ENCODE measurements around the gene NOL7. TPM values are rescaled to one million over a fixed set of nuclear protein-coding genes. Genes with fewer than 3 reads are reported as not detected.

Gene NOL7
- total and polyA plus RNA-seq, 2 of the 13 experiments (the other 11 are each of a cell fraction or from before 2014, with no cell fraction given): 37.8 to 186 TPM

- TF ChIP-seq NCOA5 (CRISPR knock-in tag; IDR thresholded peaks at IDR 0.05): no peak
- 0 out of 2 replicates have a peak, but pooled peaks have one; percentile 39 for TF ChIP-seq ZNF646 (CRISPR knock-in tag; IDR thresholded peaks at IDR 0.05)
- peak; percentile 17 to 87; a peak in 2 of 4 replicates for TF ChIP-seq NR2F1 (CRISPR knock-in tag; IDR thresholded peaks at IDR 0.05)
- TF ChIP-seq ZNF230 (CRISPR knock-in tag; IDR thresholded peaks at IDR 0.05): peak; percentile 81; the same call in 1 of the 2 replicates
- TF ChIP-seq CHD2 (IDR thresholded peaks at IDR 0.05; ENCODE audit: low read depth, low read length): no peak
- TF ChIP-seq PRDM4 (CRISPR knock-in tag; IDR thresholded peaks at IDR 0.05; ENCODE audit: borderline replicate concordance): peak; percentile 84
- no peak for TF ChIP-seq PCBP1 (IDR thresholded peaks at IDR 0.05; ENCODE audit: borderline replicate concordance, low read depth, low read length)
- no peak; the same call in 1 of the 2 replicates for TF ChIP-seq TBX3 (IDR thresholded peaks at IDR 0.05; ENCODE audit: borderline replicate concordance)
- TF ChIP-seq ZFP36L2 (CRISPR knock-in tag; IDR thresholded peaks at IDR 0.05): no peak; the same call in 1 of the 2 replicates
- TF ChIP-seq HNF4A (CRISPR knock-in tag; IDR thresholded peaks at IDR 0.05): peak; percentile 53; the same call in 1 of the 2 replicates
- peak; percentile 62; the same call in 1 of the 2 replicates for TF ChIP-seq ZNF609 (CRISPR knock-in tag; IDR thresholded peaks at IDR 0.05; ENCODE audit: borderline replicate concordance)
- no peak for TF ChIP-seq PBX2 (CRISPR knock-in tag; IDR thresholded peaks at IDR 0.05)
- no peak for TF ChIP-seq ZNF629 (CRISPR knock-in tag; conservative IDR thresholded peaks at IDR 0.05)
Measured at GRCh38 chr6:13574571-13575376, 40.4 kb upstream of the NOL7 start, which contains the start of gene SIRT5 (continued).
